Smooth muscle cell of the pulmonary artery (primary cell): ENCODE results near the gene STK16. TPM values are rescaled to one million over a fixed set of nuclear protein-coding genes. Genes with fewer than 3 reads are reported as not detected.

Experiments
- total RNA-seq: library from RNA; depleted of rRNA; stranded (reverse); fragments of >200 nt; gene quantifications from 2 replicates; pipeline ENCODE4 v1.2.3, GENCODE V29; 2014

The STK16 gene, protein sequence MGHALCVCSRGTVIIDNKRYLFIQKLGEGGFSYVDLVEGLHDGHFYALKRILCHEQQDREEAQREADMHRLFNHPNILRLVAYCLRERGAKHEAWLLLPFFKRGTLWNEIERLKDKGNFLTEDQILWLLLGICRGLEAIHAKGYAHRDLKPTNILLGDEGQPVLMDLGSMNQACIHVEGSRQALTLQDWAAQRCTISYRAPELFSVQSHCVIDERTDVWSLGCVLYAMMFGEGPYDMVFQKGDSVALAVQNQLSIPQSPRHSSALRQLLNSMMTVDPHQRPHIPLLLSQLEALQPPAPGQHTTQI
- total RNA-seq = 31.2 and 31.4 TPM in 2 replicates

GRCh38 chr2:219245148-219245898, at the start of gene STK16, which contains the start of gene GLB1L:
Gene STK16 (plus strand): TSS chr2:219245479. CDS start chr2:219246000, 521 bp downstream.
Gene GLB1L (minus strand): TSS chr2:219245444. CDS start chr2:219243573, 1,871 bp downstream.

DNA sequence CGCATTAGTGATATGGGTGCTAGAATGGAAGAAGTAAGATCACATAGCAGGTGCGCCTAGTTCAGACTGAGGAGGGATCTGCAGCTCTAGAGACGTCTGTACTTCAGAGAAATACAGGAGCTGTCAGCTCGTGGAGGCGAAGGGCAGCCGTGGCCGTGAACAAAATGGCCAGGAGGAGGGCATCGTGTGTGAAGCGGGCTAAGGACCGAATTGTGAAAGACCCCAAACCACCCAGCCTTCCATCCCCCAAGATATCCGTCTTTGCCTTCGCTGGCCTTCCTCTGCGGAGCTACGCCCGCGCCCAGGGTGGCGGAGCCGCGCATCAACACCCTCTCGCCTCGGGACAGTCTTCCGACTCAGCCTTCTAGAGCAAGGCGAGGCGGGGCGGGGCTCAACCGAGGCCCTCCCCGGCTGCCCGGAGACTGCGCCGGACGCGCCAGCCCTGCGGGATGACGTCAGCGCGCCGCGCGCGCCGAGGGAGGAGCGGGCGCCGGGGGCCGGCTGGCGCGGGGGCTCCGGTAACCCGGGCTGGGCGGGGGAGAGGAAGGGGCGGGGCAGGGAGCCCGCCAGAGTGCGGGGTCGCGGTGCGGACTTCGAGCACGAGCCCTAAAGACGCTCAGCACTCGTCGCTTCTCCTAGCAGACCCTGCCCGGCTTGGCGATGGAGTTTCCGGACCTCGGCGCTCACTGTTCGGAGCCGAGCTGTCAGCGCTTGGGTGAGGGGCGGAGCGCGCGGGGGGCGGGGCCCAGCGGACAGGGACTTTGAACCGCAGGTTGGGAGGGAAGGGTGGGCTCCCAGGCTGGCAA, 38.7 kb upstream of the STK16 start, which contains the start of gene ZFAND2B:
ZFAND2B (plus strand) TSS at position 455 of the 806 bp plus-strand sequence; CDS start at position 661, 206 bp downstream.

DNA sequence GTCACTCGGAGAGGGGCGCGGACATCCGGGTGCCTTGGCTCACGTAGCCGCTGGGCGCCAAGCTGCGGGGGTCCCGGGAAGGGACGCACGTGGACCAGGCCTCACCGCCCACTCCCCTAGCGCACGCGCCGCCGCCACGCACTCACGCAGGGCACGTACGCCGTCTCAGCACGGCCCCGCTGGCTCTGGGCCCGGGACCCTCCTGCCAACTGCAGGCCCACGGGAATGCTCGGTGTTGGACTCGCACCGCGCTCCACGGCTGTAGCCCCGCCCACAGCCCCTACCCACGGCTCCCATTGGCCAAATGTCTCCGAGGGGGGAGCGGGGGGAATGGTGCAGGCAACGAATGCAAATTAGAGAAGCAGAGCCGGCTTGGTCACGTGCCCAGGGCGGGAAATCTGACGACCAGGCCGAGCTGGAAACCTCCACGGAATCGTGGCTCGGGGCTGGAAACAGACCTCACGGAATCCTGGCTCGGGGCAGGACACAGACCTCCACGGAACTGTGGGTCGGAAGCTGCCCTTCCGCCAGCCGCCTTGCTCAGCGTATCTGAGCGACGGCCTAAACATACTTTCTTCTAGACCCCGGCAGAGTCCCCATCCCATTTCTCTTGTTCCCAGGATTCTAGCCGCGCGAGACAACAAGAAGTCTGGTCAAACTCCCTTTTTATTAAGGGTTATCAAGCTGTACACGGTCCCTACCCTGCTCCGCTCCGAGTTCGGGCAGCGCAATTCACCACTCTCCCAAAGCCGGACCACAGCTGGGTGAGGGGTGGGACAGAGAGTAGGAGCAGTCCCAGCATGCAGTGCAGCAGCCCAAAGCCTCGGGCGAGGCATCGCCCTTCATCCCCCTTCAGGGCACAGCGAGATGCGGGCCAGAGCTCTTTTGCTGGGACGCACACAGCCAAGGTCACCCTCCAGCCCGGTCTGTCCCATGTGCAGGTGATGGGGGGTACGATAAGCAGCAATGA, 26.3 kb upstream of the STK16 start, which contains the start of gene ABCB6:
ABCB6 (minus strand) TSS at position 227 of the 970 bp plus-strand sequence. CDS start 285 bp downstream, outside the sequence.

DNA sequence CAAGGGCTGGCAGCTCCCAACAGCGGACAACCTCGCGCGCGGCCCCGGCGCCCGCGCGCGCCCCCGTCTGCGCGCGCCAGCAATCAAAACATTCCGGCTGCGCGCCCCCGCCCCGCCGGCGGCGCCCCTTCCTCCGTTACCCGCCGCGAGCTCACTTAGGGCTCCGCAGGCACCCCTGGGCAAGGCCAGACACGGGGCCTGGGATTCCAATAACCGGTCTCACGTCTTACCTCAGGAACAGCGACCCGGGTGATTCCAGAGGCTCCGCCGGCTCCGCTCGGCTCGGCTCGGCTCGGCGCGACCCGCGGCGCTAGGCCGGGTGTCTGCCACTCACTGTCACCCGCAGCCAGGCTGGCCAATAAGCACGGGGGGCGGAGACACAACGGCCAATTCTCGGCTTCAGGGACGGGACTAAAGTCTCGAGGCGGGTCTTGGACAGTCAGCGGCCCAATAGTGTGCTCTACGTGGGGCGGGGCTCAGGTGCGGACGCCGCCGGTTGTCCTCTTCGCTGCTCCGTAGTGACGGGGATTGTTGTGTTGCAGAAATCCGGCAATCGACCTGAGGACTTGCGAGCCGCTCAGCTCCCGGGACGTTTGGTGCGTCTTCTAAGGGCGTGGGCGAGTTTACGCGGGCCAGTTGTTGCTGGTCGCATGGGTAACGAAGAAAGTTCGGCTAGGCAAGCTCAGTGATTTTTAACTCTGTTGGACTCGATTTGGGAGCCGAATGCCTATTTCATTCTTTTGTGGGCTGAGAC, 15.8 kb upstream of the STK16 start, which contains the start of the genes ANKZF1 and ATG9A:
ANKZF1 (plus strand) TSS at position 502 of the 754 bp plus-strand sequence. CDS start 452 bp downstream, outside the sequence.
ATG9A (minus strand) TSS at position 332 of the 754 bp plus-strand sequence. CDS start 1,612 bp downstream, outside the sequence.

GRCh38 chr2:219252900-219253752, 7.8 kb downstream of the STK16 start, which contains the start of gene TUBA4B:
Gene TUBA4B (plus strand): TSS chr2:219253243. CDS start chr2:219253408, 165 bp downstream.

DNA sequence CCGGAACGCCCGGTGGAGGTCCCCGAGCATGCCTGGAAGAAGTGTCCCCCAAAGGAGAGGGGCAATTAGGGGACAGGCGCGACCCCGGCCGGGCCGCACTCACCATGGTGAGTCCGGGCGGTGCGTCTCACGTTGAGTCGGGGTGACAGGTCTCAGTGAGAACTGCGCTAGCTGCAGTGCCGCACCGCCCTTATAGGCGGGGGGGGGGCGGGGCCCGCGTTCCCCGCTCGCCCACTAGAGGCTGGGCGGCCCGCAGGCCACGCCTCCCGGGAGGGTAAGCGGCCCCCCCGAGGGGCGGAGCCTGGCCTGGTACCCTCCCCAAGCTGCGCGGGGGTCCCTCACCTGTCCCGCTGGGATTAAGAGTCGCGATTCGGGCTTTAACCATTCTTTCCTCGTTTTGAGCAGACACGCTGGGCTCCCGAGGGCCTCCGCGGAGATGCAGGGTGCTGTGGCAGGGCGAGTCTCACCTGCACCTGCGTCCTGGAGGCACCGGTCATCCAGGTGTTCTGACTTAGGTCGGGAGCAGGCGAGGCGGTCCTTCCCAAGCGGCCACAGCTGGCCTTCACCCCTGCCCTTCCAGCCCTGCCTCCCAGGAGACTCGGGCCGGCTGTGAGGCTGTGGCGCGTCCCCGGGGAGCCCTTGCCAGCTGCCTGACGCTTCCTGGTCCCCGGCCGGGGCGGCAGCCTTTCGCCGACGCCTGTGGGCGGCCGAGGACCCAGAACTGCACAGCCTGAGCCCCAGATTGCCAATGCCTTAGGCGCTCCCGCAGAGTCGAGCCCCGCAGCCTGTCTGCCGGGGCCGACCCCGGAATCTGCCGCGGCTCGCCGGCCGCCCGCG, 8.7 kb downstream of the STK16 start, which contains the start of gene TUBA4A:
TUBA4A (minus strand) TSS at position 166 of the 837 bp plus-strand sequence; CDS start at position 106, 60 bp downstream.

DNA sequence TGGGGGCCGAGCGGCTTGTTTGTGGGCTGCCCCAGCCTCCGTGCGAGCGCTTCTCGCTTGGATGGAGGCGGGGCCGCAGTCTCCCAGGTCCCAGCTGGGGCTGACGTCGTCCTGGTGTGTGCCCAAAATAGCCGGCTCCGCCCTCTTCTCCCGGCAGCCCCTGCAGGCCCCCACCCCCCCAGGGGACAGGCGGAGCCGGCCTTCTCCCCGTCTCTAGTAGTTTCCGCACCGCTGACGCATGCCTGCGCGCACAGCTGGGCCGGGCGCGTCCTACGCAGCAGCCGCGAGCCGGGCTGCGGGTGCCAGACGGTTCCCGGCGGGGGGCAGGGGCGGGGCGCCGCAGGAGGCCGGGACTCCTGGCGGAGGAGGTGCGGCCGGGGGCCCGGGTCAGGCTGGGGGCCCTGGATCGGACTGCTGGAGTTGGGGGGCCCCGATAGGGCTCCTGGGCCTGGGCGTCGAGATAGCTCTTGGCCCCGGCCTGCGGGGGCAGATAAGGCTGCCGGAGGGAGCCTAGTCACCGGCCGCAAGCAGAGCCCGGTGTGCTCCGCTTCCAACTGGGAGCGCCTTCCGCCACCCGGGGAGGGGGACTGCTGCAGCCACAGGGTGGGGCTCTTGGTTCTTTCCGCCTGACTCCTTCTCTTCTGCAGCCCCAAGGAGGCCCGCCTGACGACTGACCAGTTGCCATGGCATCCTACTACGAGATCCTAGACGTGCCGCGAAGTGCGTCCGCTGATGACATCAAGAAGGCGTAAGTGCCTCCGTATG, 34.1 kb downstream of the STK16 start, which contains the start of gene DNAJB2:
DNAJB2 (plus strand) TSS at position 216 of the 765 bp plus-strand sequence; CDS start at position 684, 468 bp downstream.

Other genes starting within 250 kb of the STK16 start
- gene CFAP65, start 204.0 kb upstream of the STK16 start, total RNA-seq = 0.03 TPM in 1 of 2 replicates, not detected in the other
- not detected in 2 replicates for gene IHH, start 184.6 kb upstream of the STK16 start, total RNA-seq
- gene NHEJ1, start 84.7 kb upstream of the STK16 start, total RNA-seq = 18.5 and 22.0 TPM in 2 replicates
- gene SLC23A3, start 75.5 kb upstream of the STK16 start, total RNA-seq = 2.9 and 8.1 TPM in 2 replicates
- 31.5 and 43.7 TPM in 2 replicates for gene CNPPD1, start 68.6 kb upstream of the STK16 start, total RNA-seq
- gene RETREG2, start 67.2 kb upstream of the STK16 start, total RNA-seq = 75.5 and 88.8 TPM in 2 replicates
- 18.1 and 26.0 TPM in 2 replicates for gene ZFAND2B, start 38.7 kb upstream of the STK16 start, total RNA-seq
- 69.9 and 77.9 TPM in 2 replicates for gene ABCB6, start 26.5 kb upstream of the STK16 start, total RNA-seq
- gene ATG9A, start 15.8 kb upstream of the STK16 start, total RNA-seq = 73.2 and 73.7 TPM in 2 replicates
- gene ANKZF1, start 15.7 kb upstream of the STK16 start, total RNA-seq = 41.4 and 52.1 TPM in 2 replicates
- gene GLB1L, start within 50 bp of the STK16 start, total RNA-seq = 12.1 and 14.9 TPM in 2 replicates
- not detected in 2 replicates for gene TUBA4B, start 7.8 kb downstream of the STK16 start, total RNA-seq
- 17.9 and 19.6 TPM in 2 replicates for gene TUBA4A, start 8.4 kb downstream of the STK16 start, total RNA-seq
- 74.7 and 78.8 TPM in 2 replicates for gene DNAJB2, start 33.9 kb downstream of the STK16 start, total RNA-seq
- 23.5 and 45.4 TPM in 2 replicates for gene PTPRN, start 63.9 kb downstream of the STK16 start, total RNA-seq
- gene RESP18, start 87.3 kb downstream of the STK16 start, total RNA-seq = not detected in 2 replicates
- gene DNPEP, start 142.4 kb downstream of the STK16 start, total RNA-seq = 68.5 and 91.9 TPM in 2 replicates
- gene DES, start 172.9 kb downstream of the STK16 start, total RNA-seq = 1.1 and 3.0 TPM in 2 replicates
- gene SPEG, start 189.4 kb downstream of the STK16 start, total RNA-seq = 45.7 and 87.2 TPM in 2 replicates